ENCODE results near the gene COL25A1. TPM values are rescaled to one million over a fixed set of nuclear protein-coding genes. Genes with fewer than 3 reads are reported as not detected.

The COL25A1 gene
- total and polyA plus RNA-seq, 2 experiments from 2014 or later = 0.28 to 1.9 TPM

- 73% methylated on average over 3 of the region's 3 CpGs for WGBS (ENCODE audit: low lambda C conversion rate, missing lambda C conversion rate)
- TF ChIP-seq EZH2 (IDR thresholded peaks at IDR 0.05; ENCODE audit: borderline replicate concordance) (no peak), EZH2phosphoT487 (IDR thresholded peaks at IDR 0.05; ENCODE audit: low read depth, severe bottlenecking, unreplicated experiment) (no peak)
- TF ChIP-seq, protein P1, sequence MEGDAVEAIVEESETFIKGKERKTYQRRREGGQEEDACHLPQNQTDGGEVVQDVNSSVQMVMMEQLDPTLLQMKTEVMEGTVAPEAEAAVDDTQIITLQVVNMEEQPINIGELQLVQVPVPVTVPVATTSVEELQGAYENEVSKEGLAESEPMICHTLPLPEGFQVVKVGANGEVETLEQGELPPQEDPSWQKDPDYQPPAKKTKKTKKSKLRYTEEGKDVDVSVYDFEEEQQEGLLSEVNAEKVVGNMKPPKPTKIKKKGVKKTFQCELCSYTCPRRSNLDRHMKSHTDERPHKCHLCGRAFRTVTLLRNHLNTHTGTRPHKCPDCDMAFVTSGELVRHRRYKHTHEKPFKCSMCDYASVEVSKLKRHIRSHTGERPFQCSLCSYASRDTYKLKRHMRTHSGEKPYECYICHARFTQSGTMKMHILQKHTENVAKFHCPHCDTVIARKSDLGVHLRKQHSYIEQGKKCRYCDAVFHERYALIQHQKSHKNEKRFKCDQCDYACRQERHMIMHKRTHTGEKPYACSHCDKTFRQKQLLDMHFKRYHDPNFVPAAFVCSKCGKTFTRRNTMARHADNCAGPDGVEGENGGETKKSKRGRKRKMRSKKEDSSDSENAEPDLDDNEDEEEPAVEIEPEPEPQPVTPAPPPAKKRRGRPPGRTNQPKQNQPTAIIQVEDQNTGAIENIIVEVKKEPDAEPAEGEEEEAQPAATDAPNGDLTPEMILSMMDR (IDR thresholded peaks at IDR 0.05; ENCODE audit: poor library complexity) = no peak
- Histone ChIP-seq H3K27ac (no peak overlapping the region), H3K4me1 (ENCODE audit: insufficient read depth) (no peaks in the 10 kb centered on the region), H4K20me1 (ENCODE audit: insufficient read depth, poor library complexity, severe bottlenecking) (no peaks in the 10 kb centered on the region), H3K9me3 (ENCODE audit: low read depth) (no peaks in the 10 kb centered on the region), H3K4me3 (no peak overlapping the region), H2AFZ (no peak overlapping the region), H3K4me2 (no peak overlapping the region), H3K36me3 (replicated peaks; ENCODE audit: insufficient read depth, low read depth) (no peaks in the 10 kb centered on the region), H3K79me2 (no peaks in the 10 kb centered on the region), H3K9me2 (replicated peaks; ENCODE audit: insufficient read depth) (no peaks in the 10 kb centered on the region), H3K27me3 (no peaks in the 10 kb centered on the region)
- DNase-seq (ENCODE audit: low spot score) = no peak
These were observed 369.4 kb downstream of the COL25A1 start for GRCh38 chr4:108933046-108933445.

DNA sequence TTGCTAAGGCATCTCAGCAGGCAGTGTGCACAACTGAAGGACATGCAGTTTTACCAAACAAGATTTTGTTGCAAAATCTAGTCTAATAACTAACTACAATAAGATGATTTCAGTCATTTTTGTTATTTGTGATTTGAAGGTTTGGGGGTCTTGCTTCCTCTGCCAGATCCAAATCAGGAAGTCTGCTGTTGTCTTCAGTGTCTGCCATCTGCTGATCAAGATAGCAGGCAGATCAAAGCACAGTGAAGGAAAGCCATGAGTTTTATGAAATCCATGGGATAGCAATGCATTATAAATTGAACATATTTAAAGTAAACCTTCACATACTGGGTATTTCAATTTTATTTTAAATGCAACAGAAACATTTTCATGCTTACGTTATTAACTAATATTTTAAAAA lies 370.5 kb downstream of the COL25A1 start:
- Histone ChIP-seq H3K27ac (no peak overlapping the region), H3K36me3 (replicated peaks; ENCODE audit: insufficient read depth, low read depth) (no peaks in the 10 kb centered on the region), H3K4me1 (ENCODE audit: insufficient read depth) (no peaks in the 10 kb centered on the region), H3K4me2 (no peak overlapping the region), H3K79me2 (no peaks in the 10 kb centered on the region), H3K4me3 (no peak overlapping the region), H3K9me3 (ENCODE audit: low read depth) (no peaks in the 10 kb centered on the region), H3K9me2 (replicated peaks; ENCODE audit: insufficient read depth) (no peaks in the 10 kb centered on the region), H2AFZ (no peak overlapping the region), H4K20me1 (ENCODE audit: insufficient read depth, poor library complexity, severe bottlenecking) (no peaks in the 10 kb centered on the region), H3K27me3 (no peaks in the 10 kb centered on the region)
- no peak for TF ChIP-seq EZH2 (IDR thresholded peaks at IDR 0.05; ENCODE audit: borderline replicate concordance)
- TF ChIP-seq, protein P1 (IDR thresholded peaks at IDR 0.05; ENCODE audit: poor library complexity) = no peak
- TF ChIP-seq EZH2phosphoT487 (IDR thresholded peaks at IDR 0.05; ENCODE audit: low read depth, severe bottlenecking, unreplicated experiment) = no peak
- DNase-seq (ENCODE audit: low spot score) = no peak
- 90% methylated on average over 1 of the region's 1 CpG for WGBS (ENCODE audit: low lambda C conversion rate, missing lambda C conversion rate)

DNA sequence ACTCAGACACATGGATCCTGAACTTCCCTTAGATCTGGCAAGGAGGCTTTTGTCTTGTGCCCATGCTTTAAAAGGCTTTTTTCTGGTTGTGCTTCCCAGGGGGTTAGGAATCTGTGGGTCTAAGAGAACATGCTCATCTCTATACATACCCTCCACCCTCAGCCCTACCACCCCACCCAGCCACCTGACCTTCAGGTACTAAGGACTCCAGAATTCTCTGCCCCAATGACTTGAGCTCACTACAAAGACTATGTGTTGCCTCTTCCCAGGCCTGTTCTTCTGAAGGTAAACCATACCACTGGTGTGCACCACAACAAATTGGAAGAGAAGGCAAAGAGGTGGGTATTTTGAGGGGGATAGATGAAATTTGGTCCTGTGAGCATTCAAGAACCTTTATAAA lies 372.3 kb downstream of the COL25A1 start:
- H3K27me3 ChIP-seq = no peaks in the 10 kb centered on the region
- H3K4me1 ChIP-seq (ENCODE audit: insufficient read depth) = no peaks in the 10 kb centered on the region
- H3K36me3 ChIP-seq (replicated peaks; ENCODE audit: insufficient read depth, low read depth) = no peaks in the 10 kb centered on the region
- no peak overlapping the region for H3K4me3 ChIP-seq
- TF ChIP-seq EZH2 (IDR thresholded peaks at IDR 0.05; ENCODE audit: borderline replicate concordance) = no peak
- TF ChIP-seq, protein P1 (IDR thresholded peaks at IDR 0.05; ENCODE audit: poor library complexity) = no peak
- TF ChIP-seq EZH2phosphoT487 (IDR thresholded peaks at IDR 0.05; ENCODE audit: low read depth, severe bottlenecking, unreplicated experiment) = no peak
- H3K9me3 ChIP-seq (ENCODE audit: low read depth) = no peaks in the 10 kb centered on the region
- no peak overlapping the region for H2AFZ ChIP-seq
- H3K9me2 ChIP-seq (replicated peaks; ENCODE audit: insufficient read depth) = no peaks in the 10 kb centered on the region
- no peaks in the 10 kb centered on the region for H4K20me1 ChIP-seq (ENCODE audit: insufficient read depth, poor library complexity, severe bottlenecking)
- no peak overlapping the region for H3K4me2 ChIP-seq
- no peaks in the 10 kb centered on the region for H3K79me2 ChIP-seq
- H3K27ac ChIP-seq = no peak overlapping the region
- DNase-seq (ENCODE audit: low spot score) = no peak

DNA sequence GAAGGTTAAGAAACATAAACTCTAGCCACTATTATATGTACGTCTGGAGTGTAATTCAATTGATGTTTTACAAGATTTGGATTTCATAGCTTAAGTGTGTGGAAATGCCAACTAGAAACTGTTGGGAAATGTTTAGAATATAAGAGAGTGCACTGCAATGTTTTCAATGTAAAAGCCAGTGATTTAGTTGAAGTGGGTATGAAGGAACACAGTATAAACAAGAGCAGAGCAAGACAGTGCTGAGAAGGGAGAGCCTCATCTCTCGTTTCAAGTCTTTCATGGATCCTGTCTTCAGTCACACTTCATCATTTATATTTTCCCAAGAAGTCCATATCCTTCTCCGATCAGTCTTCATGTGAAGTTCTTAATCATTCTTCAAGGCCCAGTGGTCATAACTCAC lies 375.7 kb downstream of the COL25A1 start:
- no peaks in the 10 kb centered on the region for H3K36me3 ChIP-seq (replicated peaks; ENCODE audit: insufficient read depth, low read depth)
- H4K20me1 ChIP-seq (ENCODE audit: insufficient read depth, poor library complexity, severe bottlenecking) = no peaks in the 10 kb centered on the region
- WGBS (ENCODE audit: low lambda C conversion rate, missing lambda C conversion rate) = 53% methylated on average over 3 of the region's 3 CpGs
- H3K27me3 ChIP-seq = no peaks in the 10 kb centered on the region
- no peaks in the 10 kb centered on the region for H3K4me1 ChIP-seq (ENCODE audit: insufficient read depth)
- DNase-seq (ENCODE audit: low spot score) = no peak
- H3K79me2 ChIP-seq = no peaks in the 10 kb centered on the region
- H3K4me3 ChIP-seq = no peak overlapping the region
- no peak overlapping the region for H2AFZ ChIP-seq
- H3K4me2 ChIP-seq = no peak overlapping the region
- no peak overlapping the region for H3K27ac ChIP-seq
- H3K9me2 ChIP-seq (replicated peaks; ENCODE audit: insufficient read depth) = no peaks in the 10 kb centered on the region
- H3K9me3 ChIP-seq (ENCODE audit: low read depth) = no peaks in the 10 kb centered on the region
- TF ChIP-seq EZH2phosphoT487 (IDR thresholded peaks at IDR 0.05; ENCODE audit: low read depth, severe bottlenecking, unreplicated experiment) (no peak), EZH2 (IDR thresholded peaks at IDR 0.05; ENCODE audit: borderline replicate concordance) (no peak)
- TF ChIP-seq, protein P1 (IDR thresholded peaks at IDR 0.05; ENCODE audit: poor library complexity) = no peak

Measured in hepatocyte (in vitro differentiated cells).